ENCODE results near the gene EIF4EBP2. TPM values are rescaled to one million over a fixed set of nuclear protein-coding genes. Genes with fewer than 3 reads are reported as not detected.

Gene EIF4EBP2
- total RNA-seq, 4 donors from 2014 or later: 68.4 to 87.9 (median 77.2) TPM

- no peak for TF ChIP-seq POLR2A (IDR thresholded peaks at IDR 0.05)
- no peak for TF ChIP-seq CTCF (IDR thresholded peaks at IDR 0.05)
- peak in 1 of 2 donors; percentile 28 for TF ChIP-seq EP300 (IDR thresholded peaks at IDR 0.05)
- WGBS, 2 donors: 18 to 41% methylated on average over 1 to 3 of the region's 4 CpGs
- peak; percentile 38 to 43 for DNase-seq (ENCODE audit: low spot score in 2 of 2)
- no peaks in the 10 kb centered on the region for H3K9me3 ChIP-seq
- peaks cover 0 to 49% (median 20%) of the 10 kb centered on the region in 4 donors for H3K4me1 ChIP-seq
- no peak overlapping the region for H3K4me3 ChIP-seq
- no peaks in the 10 kb centered on the region for H3K36me3 ChIP-seq
- H3K27me3 ChIP-seq: no peaks in the 10 kb centered on the region
- H3K27ac ChIP-seq: peak overlapping the region in 2 of 4 donors; percentile 19 to 42
These were observed 58.5 kb downstream of the EIF4EBP2 start for GRCh38 chr10:70462349-70462984.

- 92 to 94% methylated on average over 4 of the region's 4 CpGs for WGBS, 2 donors
- H3K9me3 ChIP-seq: no peaks in the 10 kb centered on the region
These were observed 61.3 kb downstream of the EIF4EBP2 start for GRCh38 chr10:70465278-70465677.

GRCh38 chr10:70465832-70466231 lies 61.9 kb downstream of the EIF4EBP2 start:
- TF ChIP-seq CTCF (IDR thresholded peaks at IDR 0.05) (no peak), EP300 (IDR thresholded peaks at IDR 0.05) (no peak), POLR2A (IDR thresholded peaks at IDR 0.05) (no peak)
- no peak for DNase-seq (ENCODE audit: low spot score in 2 of 2)
- no peak overlapping the region for H3K4me3 ChIP-seq
- H3K4me1 ChIP-seq: peaks cover 0 to 27% (median 6%) of the 10 kb centered on the region in 4 donors
- H3K27me3 ChIP-seq: no peaks in the 10 kb centered on the region
- no peak overlapping the region for H3K27ac ChIP-seq
- no peaks in the 10 kb centered on the region for H3K36me3 ChIP-seq
- no peaks in the 10 kb centered on the region for H3K9me3 ChIP-seq
- 86 to 88% methylated on average over 2 of the region's 2 CpGs for WGBS, 2 donors

More at GRCh38 chr10:70465278-70465677, 61.3 kb downstream of the EIF4EBP2 start:
- no peak for TF ChIP-seq CTCF (IDR thresholded peaks at IDR 0.05)
- TF ChIP-seq POLR2A (IDR thresholded peaks at IDR 0.05): no peak
- no peak for TF ChIP-seq EP300 (IDR thresholded peaks at IDR 0.05)
- no peak for DNase-seq (ENCODE audit: low spot score in 2 of 2)
- Histone ChIP-seq H3K4me1 (peaks cover 0 to 27% (median 6%) of the 10 kb centered on the region in 4 donors), H3K27ac (no peak overlapping the region), H3K36me3 (no peaks in the 10 kb centered on the region), H3K27me3 (no peaks in the 10 kb centered on the region), H3K4me3 (no peak overlapping the region)

GRCh38 chr10:70466951-70467350 lies 63.0 kb downstream of the EIF4EBP2 start:
- no peak for DNase-seq (ENCODE audit: low spot score in 2 of 2)
- Histone ChIP-seq H3K27ac (no peak overlapping the region), H3K27me3 (no peaks in the 10 kb centered on the region), H3K9me3 (no peaks in the 10 kb centered on the region), H3K36me3 (no peaks in the 10 kb centered on the region), H3K4me3 (no peak overlapping the region), H3K4me1 (peaks cover 0 to 17% (median 6%) of the 10 kb centered on the region in 4 donors)
- no peak for TF ChIP-seq CTCF (IDR thresholded peaks at IDR 0.05)
- TF ChIP-seq EP300 (IDR thresholded peaks at IDR 0.05): no peak
- TF ChIP-seq POLR2A (IDR thresholded peaks at IDR 0.05): no peak
- 87 to 100% methylated on average over 3 of the region's 3 CpGs for WGBS, 2 donors

- Histone ChIP-seq H3K4me1 (peaks cover 0 to 4% (median 3%) of the 10 kb centered on the region in 4 donors), H3K27me3 (no peaks in the 10 kb centered on the region), H3K9me3 (no peaks in the 10 kb centered on the region), H3K4me3 (no peak overlapping the region), H3K27ac (no peak overlapping the region), H3K36me3 (no peaks in the 10 kb centered on the region)
- TF ChIP-seq EP300 (IDR thresholded peaks at IDR 0.05) (no peak), POLR2A (IDR thresholded peaks at IDR 0.05) (no peak), CTCF (IDR thresholded peaks at IDR 0.05) (no peak)
- 74 to 88% methylated on average over 6 to 7 of the region's 8 CpGs for WGBS, 2 donors
- no peak for DNase-seq (ENCODE audit: low spot score in 2 of 2)
These were observed 69.0 kb downstream of the EIF4EBP2 start for GRCh38 chr10:70472799-70473454.

Measured in tibial nerve (tissue), 4 donors.